ENCODE data around the gene C11orf68. TPM values are rescaled to one million over a fixed set of nuclear protein-coding genes. Genes with fewer than 3 reads are reported as not detected.
A peak's percentile ranks its signal among the peaks of the same experiment; 100 is the strongest.

Gene C11orf68
- total and polyA plus RNA-seq, 9 of the 15 experiments (the other 6 are each of a cell fraction or from before 2014, with no cell fraction given) = 3.6 to 35.9 (median 12.8) TPM

GRCh38 chr11:65895482-65895981 is 23.3 kb downstream of the C11orf68 start:
- no peaks in the 10 kb centered on the region for H3K9me1 ChIP-seq (ENCODE audit: control insufficient read depth, insufficient read depth, low read length)
- peaks cover 92% of the 10 kb centered on the region for H3K79me2 ChIP-seq (ENCODE audit: control insufficient read depth, insufficient read depth, low read length)
- no peaks in the 10 kb centered on the region for H3K9me3 ChIP-seq (replicated peaks; ENCODE audit: control insufficient read depth, insufficient read depth, low read depth, low read length)
- peak overlapping the region in 1 of 2 experiments; percentile 59; a peak in 1 of 4 replicates for H3K9ac ChIP-seq (ENCODE audit: insufficient read depth in 1 of 2, low read depth in 2 of 2, low read length in 2 of 2)
- in situ Hi-C loops (cut with MboI) (no loop called here), intact Hi-C loops (cut with micrococcal nuclease) (no loop called here)
- ATAC-seq (no peak), FAIRE-seq (no peak), DNase-seq (ENCODE audit: extremely low read depth in 1 of 4, low spot score in 3 of 4) (no peak)
- no peak overlapping the region for H2AFZ ChIP-seq (ENCODE audit: low read depth, low read length)
- ChIA-PET CTCF (ENCODE audit: low intra/inter-chr PET ratio) (no interaction called here), POLR2A (interaction anchor here (0.8 to 10.0 kb wide), 10 partner anchors 11 to 112 kb away, joined by 3 to 96 read pairs (median 4); partner anchors contain the start of genes CFL1 and MUS81)
- H4K20me1 ChIP-seq (replicated peaks; ENCODE audit: control insufficient read depth, insufficient read depth, low read length) = peaks cover 33% of the 10 kb centered on the region
- 100% methylated on average over 4 of the region's 5 CpGs for WGBS (ENCODE audit: insufficient coverage, low coverage, missing lambda C conversion rate)
- H3K4me2 ChIP-seq (ENCODE audit: insufficient read depth, low read length) = no peak overlapping the region
- H3K27ac ChIP-seq (ENCODE audit: extremely low read depth, low read depth, low read length) = peak overlapping the region; percentile 36; the same call in 1 of the 3 replicates
- H3K4me1 ChIP-seq (replicated peaks in 1 of 2; ENCODE audit: control insufficient read depth in 2 of 2, insufficient read depth in 2 of 2, low read length in 2 of 2) = peaks cover 34 to 73% of the 10 kb centered on the region in 2 experiments
- H3K27me3 ChIP-seq (ENCODE audit: control insufficient read depth in 2 of 2, insufficient read depth in 2 of 2, low read length in 2 of 2) = no peaks in the 10 kb centered on the region
- TF ChIP-seq, protein P1, sequence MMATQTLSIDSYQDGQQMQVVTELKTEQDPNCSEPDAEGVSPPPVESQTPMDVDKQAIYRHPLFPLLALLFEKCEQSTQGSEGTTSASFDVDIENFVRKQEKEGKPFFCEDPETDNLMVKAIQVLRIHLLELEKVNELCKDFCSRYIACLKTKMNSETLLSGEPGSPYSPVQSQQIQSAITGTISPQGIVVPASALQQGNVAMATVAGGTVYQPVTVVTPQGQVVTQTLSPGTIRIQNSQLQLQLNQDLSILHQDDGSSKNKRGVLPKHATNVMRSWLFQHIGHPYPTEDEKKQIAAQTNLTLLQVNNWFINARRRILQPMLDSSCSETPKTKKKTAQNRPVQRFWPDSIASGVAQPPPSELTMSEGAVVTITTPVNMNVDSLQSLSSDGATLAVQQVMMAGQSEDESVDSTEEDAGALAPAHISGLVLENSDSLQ (IDR thresholded peaks at IDR 0.05) = peak; percentile 65; the same call in 1 of the 2 replicates
- TF ChIP-seq SUPT5H (IDR thresholded peaks at IDR 0.05) (peak; percentile 63; the same call in 1 of the 2 replicates), EP300 (IDR thresholded peaks at IDR 0.05; ENCODE audit: low read length) (no peak), DLX4 (CRISPR knock-in tag; IDR thresholded peaks at IDR 0.05) (no peak), POLR2A (conservative IDR thresholded peaks at IDR 0.05) (peak; percentile 53), POLR2AphosphoS5 (IDR thresholded peaks at IDR 0.05; ENCODE audit: control insufficient read depth, insufficient read depth, low read depth, low read length) (peak; percentile 68)
- BruUV-seq (replicated peaks) = no TSS peak
- peaks cover 73% of the 10 kb centered on the region for H3K36me3 ChIP-seq (ENCODE audit: control insufficient read depth, insufficient read depth, low read length)
- no peak overlapping the region for H3K4me3 ChIP-seq
